Smooth muscle cell (in vitro differentiated cells): Measurements from ENCODE around the gene ASB18. TPM values are rescaled to one million over a fixed set of nuclear protein-coding genes. Genes with fewer than 3 reads are reported as not detected.

Experiments
- DNase-seq: peaks from one replicate; lab custom pipeline; 2025; ENCODE audit not compliant: unreplicated experiment; lab: John Stamatoyannopoulos, UW
- H2AFZ ChIP-seq: fragments of 200-600 bp; sonication (generic); 2 replicates; pipeline ENCODE4 v1.6.0; 2016; ENCODE audit warnings: antibody characterized with exemption, low read depth, mild to moderate bottlenecking
- H3F3A ChIP-seq: fragments of 200-600 bp; sonication (generic); 2 replicates; pipeline ENCODE4 v1.6.0; 2017; ENCODE audit warnings: antibody characterized with exemption, low read depth
- H3K27ac ChIP-seq: fragments of 200-600 bp; sonication (generic); 2 replicates; pipeline ENCODE4 v1.5.1; 2016; ENCODE audit warnings: low read depth, mild to moderate bottlenecking
- H3K27me3 ChIP-seq: fragments of 200-600 bp; sonication (generic); 2 replicates; pipeline ENCODE4 v1.6.1; 2016; ENCODE audit warnings: low read depth, mild to moderate bottlenecking
- H3K36me3 ChIP-seq: fragments of 200-600 bp; sonication (generic); 2 replicates; pipeline ENCODE4 v1.5.1; 2016; ENCODE audit warnings: low read depth
- H3K4me1 ChIP-seq: fragments of 200-600 bp; sonication (generic); 2 replicates; pipeline ENCODE4 v1.5.1; 2016; ENCODE audit warnings: low read depth
- H3K4me2 ChIP-seq: fragments of 200-600 bp; sonication (generic); 2 replicates; pipeline ENCODE4 v1.6.0; 2016; ENCODE audit warnings: mild to moderate bottlenecking
- H3K4me3 ChIP-seq: fragments of 200-600 bp; sonication (generic); 2 replicates; pipeline ENCODE4 v1.5.1; 2016; ENCODE audit warnings: mild to moderate bottlenecking
- H3K79me2 ChIP-seq: fragments of 200-600 bp; sonication (generic); 2 replicates; pipeline ENCODE4 v1.6.0; 2016; ENCODE audit warnings: low read depth, mild to moderate bottlenecking
- H3K9ac ChIP-seq: fragments of 200-600 bp; sonication (generic); 2 replicates; pipeline ENCODE4 v1.6.0; 2016; ENCODE audit warnings: low read depth
- H3K9me3 ChIP-seq: fragments of 200-600 bp; sonication (generic); replicated peaks from 2 replicates; pipeline ENCODE4 v1.5.1; 2016; ENCODE audit warnings: low read depth
- H4K20me1 ChIP-seq: fragments of 200-600 bp; sonication (generic); 2 replicates; pipeline ENCODE4 v1.6.0; 2016; ENCODE audit warnings: low read depth
- WGBS: methylation state at CpG from one replicate; pipeline ENCODE4 v1.1.7; 2016; ENCODE audit warnings: low lambda C conversion rate; 5-methylcytosine and 5-hydroxymethylcytosine counted together
- polyA plus RNA-seq: library from polyadenylated mRNA; unstranded; fragments of >200 nt; fragmentation: Nextera tagmentation; extraction: Ambion mirVana; gene quantifications from 2 replicates; pipeline ENCODE4 v1.2.1, GENCODE V29; 2016
- total RNA-seq: library from RNA; depleted of rRNA; stranded (reverse); fragments of >200 nt; gene quantifications from 2 replicates; pipeline ENCODE4 v1.2.3, GENCODE V29; 2014
- TF ChIP-seq, protein P1 (sequence below): fragments of 200-600 bp; sonication (generic); IDR thresholded peaks from 2 replicates; pipeline ENCODE4 v1.5.1; 2017; ENCODE audit warnings: borderline replicate concordance, mild to moderate bottlenecking, antibody characterized with exemption; ENCODE audit not compliant: insufficient read depth, poor library complexity, severe bottlenecking

ASB18 gene
- total and polyA plus RNA-seq, 2 experiments from 2014 or later: 0.05 TPM; not detected in 1

DNA sequence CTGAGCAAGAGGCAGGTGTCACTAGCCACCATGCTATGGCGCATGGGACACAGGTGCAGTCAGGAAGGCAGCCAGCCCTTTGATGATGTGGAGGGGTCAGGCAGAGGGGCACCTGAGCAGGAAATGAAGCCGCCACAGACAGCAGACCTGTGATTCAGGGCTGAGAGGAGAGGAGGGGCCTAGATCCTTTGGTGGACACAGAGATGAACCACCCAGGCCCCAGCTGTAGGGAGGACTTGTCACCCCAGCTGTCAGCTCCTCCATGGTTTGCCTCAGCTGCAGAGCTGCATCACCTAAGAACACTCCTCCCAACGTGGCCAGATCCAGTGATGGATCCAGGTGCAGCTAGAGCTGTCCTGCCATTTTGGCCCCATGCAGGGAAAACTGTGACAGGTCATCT is 11.6 kb downstream of the ASB18 start:
- Histone ChIP-seq H3K79me2 (no peaks in the 10 kb centered on the region), H3K9me3 (no peaks in the 10 kb centered on the region), H3K4me3 (no peak overlapping the region), H3K4me2 (no peak overlapping the region), H3K27me3 (peaks cover 30% of the 10 kb centered on the region), H4K20me1 (no peaks in the 10 kb centered on the region), H3K27ac (no peak overlapping the region), H3F3A (no peaks in the 10 kb centered on the region), H3K4me1 (no peaks in the 10 kb centered on the region), H3K36me3 (no peaks in the 10 kb centered on the region), H3K9ac (no peak overlapping the region), H2AFZ (no peak overlapping the region)
- 83% methylated on average over 3 of the region's 3 CpGs for WGBS
- TF ChIP-seq, protein P1, sequence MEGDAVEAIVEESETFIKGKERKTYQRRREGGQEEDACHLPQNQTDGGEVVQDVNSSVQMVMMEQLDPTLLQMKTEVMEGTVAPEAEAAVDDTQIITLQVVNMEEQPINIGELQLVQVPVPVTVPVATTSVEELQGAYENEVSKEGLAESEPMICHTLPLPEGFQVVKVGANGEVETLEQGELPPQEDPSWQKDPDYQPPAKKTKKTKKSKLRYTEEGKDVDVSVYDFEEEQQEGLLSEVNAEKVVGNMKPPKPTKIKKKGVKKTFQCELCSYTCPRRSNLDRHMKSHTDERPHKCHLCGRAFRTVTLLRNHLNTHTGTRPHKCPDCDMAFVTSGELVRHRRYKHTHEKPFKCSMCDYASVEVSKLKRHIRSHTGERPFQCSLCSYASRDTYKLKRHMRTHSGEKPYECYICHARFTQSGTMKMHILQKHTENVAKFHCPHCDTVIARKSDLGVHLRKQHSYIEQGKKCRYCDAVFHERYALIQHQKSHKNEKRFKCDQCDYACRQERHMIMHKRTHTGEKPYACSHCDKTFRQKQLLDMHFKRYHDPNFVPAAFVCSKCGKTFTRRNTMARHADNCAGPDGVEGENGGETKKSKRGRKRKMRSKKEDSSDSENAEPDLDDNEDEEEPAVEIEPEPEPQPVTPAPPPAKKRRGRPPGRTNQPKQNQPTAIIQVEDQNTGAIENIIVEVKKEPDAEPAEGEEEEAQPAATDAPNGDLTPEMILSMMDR: no peak
- DNase-seq: no peak

DNA sequence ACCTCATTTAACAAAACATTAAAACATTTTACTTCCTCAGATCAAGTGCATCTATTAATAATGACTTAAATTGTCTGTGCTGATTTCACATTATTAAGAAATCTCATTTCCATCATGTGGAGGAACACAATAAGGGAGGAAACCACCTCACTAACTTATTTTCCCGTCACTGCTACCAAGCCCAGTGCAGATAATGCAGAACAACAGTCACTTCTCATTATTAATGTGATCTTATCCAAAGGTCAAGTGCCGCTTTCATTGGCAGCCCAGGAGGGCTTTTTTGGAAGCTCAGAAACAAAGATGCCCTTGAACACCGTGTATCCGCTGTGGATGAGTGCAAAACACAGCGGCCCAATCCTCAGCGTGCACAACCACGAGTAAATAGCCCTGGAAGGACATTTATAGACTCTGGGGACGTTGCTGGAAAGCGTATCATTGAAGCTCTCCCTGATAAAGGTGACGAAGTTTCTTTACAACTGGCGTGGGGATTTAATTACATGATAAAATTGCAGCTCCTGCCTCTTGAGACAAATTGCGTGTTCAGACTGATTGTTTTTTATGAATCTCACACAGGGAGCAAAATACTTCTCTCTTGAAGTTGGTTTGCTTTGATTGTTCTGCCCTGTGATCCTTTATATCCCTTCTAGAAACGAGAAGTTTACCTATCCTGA is 13.2 kb downstream of the ASB18 start:
- no peak overlapping the region for H3K27ac ChIP-seq
- no peak overlapping the region for H2AFZ ChIP-seq
- no peaks in the 10 kb centered on the region for H3K9me3 ChIP-seq
- H3K4me1 ChIP-seq: no peaks in the 10 kb centered on the region
- TF ChIP-seq, protein P1: no peak
- H3K36me3 ChIP-seq: no peaks in the 10 kb centered on the region
- H3K79me2 ChIP-seq: no peaks in the 10 kb centered on the region
- DNase-seq: no peak
- no peak overlapping the region for H3K4me3 ChIP-seq
- no peaks in the 10 kb centered on the region for H4K20me1 ChIP-seq
- H3F3A ChIP-seq: no peaks in the 10 kb centered on the region
- H3K27me3 ChIP-seq: peaks cover 25% of the 10 kb centered on the region
- no peak overlapping the region for H3K4me2 ChIP-seq
- 72% methylated on average over 13 of the region's 13 CpGs for WGBS
- no peak overlapping the region for H3K9ac ChIP-seq

DNA sequence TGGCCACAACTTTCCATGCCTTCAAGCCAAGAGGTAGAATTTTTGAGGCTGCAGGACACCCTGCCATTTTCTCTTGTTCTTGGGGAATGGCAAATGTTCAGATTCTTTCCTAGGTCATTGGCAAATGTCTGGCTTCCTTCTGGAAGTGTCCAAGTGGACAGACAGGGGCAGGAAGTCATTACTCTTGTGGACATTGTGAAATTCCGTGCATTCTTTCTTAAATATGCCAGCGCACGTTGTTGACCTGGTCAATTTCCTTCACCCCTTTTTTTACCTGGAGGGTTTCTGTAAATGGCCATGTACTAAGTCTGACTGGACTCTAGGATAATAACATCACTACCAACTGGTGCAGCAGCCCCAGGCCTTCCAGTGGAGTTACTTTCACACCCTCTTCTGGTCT is 13.9 kb downstream of the ASB18 start:
- no peak for DNase-seq
- H3F3A ChIP-seq: no peaks in the 10 kb centered on the region
- H3K79me2 ChIP-seq: no peaks in the 10 kb centered on the region
- H4K20me1 ChIP-seq: no peaks in the 10 kb centered on the region
- no peaks in the 10 kb centered on the region for H3K9me3 ChIP-seq
- 77% methylated on average over 3 of the region's 3 CpGs for WGBS
- H3K27ac ChIP-seq: no peak overlapping the region
- H2AFZ ChIP-seq: no peak overlapping the region
- TF ChIP-seq, protein P1: no peak
- H3K27me3 ChIP-seq: peaks cover 25% of the 10 kb centered on the region
- no peak overlapping the region for H3K9ac ChIP-seq
- H3K4me1 ChIP-seq: no peaks in the 10 kb centered on the region
- no peak overlapping the region for H3K4me3 ChIP-seq
- no peak overlapping the region for H3K4me2 ChIP-seq
- no peaks in the 10 kb centered on the region for H3K36me3 ChIP-seq

DNA sequence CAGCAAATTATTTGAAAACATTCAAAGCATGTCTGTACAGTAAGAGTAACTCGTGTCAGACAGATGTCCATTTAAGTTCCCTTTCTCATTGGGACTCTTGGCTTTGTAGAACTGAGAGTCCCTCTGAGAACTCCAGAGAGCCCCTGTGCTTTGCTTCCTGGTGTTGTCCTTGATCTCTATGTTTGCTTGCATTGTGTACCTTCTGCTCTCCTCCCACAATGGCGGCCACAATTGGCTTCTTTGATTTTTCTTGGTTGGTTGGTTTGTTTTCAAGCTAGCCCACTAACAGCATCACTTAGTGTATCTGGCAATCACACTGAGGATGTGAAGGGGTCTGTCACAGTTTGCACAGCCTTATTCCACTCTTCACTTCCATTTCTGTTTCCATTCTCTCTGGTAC is 15.1 kb downstream of the ASB18 start:
- Histone ChIP-seq H3K4me2 (no peak overlapping the region), H3K4me1 (no peaks in the 10 kb centered on the region), H2AFZ (no peak overlapping the region), H3K9ac (no peak overlapping the region), H4K20me1 (no peaks in the 10 kb centered on the region), H3K27ac (no peak overlapping the region), H3K79me2 (no peaks in the 10 kb centered on the region), H3K27me3 (peaks cover 25% of the 10 kb centered on the region), H3F3A (no peaks in the 10 kb centered on the region), H3K36me3 (no peaks in the 10 kb centered on the region), H3K9me3 (no peaks in the 10 kb centered on the region), H3K4me3 (no peak overlapping the region)
- no peak for DNase-seq
- TF ChIP-seq, protein P1: no peak
- 88% methylated on average over 2 of the region's 2 CpGs for WGBS
